ENCODE measurements around the gene MDP1.
"Not testable (repeated sequence)": the region's sequence is repeated elsewhere in the genome, so short reads cannot be mapped to it uniquely, and the experiment has no call there.

Gene MDP1

DNA sequence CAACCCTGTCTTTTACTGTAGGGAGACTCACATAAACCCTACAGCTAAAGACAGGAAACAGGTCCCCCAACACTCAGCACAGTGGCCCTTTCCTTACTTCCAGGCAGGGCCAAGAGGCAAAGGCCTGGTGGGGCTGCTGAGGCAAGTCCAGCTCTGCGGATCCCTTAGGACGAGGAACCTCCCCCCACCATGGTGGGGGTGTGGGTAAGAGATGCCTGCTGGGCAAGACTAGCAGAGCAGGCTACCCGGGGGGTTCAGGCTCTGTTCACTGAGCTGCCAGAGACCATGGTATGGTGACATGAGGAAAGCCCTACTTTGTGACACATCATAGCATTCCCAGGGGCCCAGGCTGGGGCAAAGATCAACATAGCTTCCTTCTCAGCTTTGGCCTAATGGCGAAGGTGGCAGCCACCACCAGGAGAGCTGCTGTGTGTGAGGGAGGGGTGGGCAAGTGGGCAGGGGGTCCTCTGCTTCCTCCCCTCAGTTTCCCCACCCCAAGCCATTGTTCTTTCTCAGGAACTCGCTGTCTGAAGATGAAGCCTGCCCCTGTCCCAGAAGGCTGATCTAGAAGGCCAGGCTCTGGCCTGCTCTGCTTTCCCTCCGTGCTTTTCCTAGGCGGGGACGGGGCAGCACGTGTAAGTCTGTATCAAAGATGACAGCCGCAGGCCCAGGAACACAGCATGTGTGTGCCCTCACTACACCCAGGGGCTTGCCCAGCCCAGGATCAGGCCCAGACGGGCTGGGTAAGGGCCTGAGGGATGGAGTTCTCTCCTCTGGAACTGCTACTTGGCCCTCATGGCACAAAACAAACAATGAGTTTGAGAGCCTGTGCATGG is 36.6 kb upstream of the MDP1 start:
- FAIRE-seq (no peak), DNase-seq (ENCODE audit: insufficient read length, low spot score) (no peak)

DNA sequence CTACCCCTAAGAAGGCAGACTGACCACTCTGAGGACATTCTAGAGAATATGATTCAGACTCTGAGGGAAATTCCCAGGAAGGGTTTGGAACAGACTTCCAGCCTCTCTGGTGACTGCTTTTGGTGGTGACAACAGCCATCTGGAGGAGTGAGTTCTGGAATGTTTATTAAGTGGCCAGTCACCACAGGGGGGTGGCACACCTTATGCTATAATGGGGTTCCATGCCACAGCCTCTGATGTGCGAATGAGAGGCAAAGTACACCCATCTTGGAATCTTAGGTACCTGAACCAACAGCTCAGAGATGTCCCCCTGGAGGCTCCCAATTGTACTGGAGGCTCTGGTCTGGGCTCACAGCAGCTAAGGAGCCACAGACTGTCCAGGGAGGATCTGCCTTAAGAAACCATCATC is 36.0 kb upstream of the MDP1 start:
- no peak for DNase-seq (ENCODE audit: insufficient read length, low spot score)
- FAIRE-seq: no peak

DNA sequence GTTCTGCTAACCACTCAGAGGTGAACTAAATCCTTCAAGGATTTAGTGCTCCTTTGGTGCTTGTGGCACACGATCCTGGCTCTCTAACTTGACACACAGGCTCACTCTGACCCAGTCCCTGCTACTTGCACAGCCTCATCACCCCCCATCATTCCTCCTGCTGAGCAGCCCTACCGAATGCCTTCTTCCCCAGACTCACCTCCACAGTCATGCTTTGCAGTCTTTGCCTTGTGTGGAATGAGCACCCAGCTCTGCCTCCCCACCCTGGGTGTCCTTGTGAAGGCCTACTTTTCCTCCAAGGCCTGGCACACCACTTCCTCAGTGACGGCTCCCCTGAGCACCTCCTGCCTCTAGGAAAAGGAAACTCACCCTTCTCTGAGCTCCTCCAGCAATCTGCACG is 34.5 kb upstream of the MDP1 start:
- DNase-seq (ENCODE audit: insufficient read length, low spot score): no peak
- FAIRE-seq: no peak

DNA sequence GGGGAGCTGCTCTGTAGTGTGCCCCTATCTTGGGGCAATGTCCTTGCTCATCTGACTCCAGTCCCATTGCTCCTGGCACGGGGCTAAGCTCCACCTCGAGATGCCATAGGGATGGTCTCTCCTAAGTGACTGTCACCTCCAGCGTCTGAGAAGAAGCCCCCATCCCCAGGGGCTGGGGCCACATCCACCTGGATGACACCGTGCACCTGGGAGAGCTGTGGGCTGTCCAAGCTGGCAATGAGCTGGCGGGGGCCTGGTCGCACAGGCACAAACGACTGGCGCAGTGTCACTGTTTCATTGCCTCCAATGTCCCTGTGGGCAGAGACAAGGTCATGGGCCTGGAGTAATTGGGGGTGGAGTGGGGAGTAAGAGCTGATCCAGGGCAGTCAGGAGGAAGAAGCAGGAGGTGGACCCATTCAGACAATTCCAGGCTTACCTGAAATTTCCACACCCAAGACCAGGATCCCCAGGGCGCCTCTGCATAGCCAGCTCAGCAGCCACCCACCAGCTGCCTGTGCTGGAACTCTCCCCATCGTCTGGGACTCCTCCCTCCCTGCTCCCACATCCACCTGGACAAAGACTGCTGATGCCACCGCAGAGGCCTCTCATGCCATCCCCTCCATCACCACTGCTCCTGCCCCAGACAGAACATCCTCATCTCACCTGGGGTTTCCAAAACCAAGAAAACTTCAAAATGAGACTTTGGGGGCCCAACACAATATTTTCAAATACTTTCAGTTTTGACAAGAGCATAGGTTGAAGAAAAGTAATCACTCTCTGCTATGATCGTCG is 33.6 kb upstream of the MDP1 start:
- no peak for FAIRE-seq
- no peak for DNase-seq (ENCODE audit: insufficient read length, low spot score)

DNA sequence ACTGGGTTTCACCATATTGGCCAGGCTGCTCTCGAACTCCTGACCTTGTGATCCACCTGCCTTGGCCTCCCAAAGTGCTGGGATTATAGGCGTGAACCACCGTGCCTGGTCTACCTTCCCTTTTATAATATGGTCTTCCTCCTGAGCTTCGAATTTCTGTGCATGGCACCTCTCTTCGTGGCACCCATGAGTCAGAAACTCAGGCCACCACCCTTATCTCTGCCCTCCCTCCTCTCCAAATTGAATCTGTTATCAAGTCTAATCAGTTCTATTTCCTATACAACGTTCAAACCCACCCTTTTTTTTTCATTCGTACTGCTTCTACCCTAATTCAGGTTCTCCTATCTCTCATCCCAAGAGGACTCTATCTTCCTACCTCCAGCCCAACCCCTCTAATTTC is 31.6 kb upstream of the MDP1 start:
- DNase-seq (ENCODE audit: insufficient read length, low spot score) (no peak), FAIRE-seq (no peak)

DNA sequence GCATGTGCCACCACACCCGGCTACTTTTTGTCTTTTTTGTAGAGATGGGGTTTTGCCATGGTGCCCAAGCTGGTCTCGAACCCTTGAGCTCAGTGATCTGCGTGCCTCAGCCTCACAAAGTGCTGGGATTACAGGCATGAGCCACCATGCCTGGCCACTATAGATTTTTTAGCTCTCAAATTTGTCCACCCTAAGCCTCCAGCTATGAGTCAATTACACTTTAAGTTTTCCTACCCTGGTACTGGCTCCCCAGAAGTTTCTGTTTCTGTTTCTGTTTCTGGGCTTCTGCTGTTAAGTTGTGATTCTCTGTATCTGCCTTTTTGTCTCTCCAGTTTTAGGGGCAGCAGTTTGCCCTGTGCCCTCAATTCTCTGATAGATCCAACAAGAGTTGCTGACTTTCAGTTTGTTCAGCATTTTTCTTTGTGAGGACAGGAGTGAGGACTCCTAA is 30.9 kb upstream of the MDP1 start:
- DNase-seq (ENCODE audit: insufficient read length, low spot score) (no peak), FAIRE-seq (no peak)

DNA sequence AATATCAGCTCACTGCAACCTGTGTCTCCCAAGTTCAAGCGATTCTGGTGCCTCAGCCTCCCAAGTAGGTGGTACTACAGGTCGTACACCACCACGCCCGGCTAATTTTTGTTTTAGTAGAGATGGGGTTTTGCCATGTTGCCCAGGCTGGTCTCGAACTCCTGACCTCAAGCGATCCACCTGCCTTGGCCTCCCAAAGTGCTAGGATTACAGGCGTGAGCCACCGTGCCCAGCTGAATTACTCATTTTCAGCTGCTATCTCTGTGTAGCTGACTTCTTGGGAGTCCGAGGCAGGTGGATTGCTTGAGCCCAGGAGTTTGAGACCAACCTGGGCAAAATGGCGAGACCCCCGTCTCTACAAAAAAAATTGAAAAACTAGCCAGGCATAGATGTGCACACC is 29.5 kb upstream of the MDP1 start:
- not testable (repeated sequence) for DNase-seq (ENCODE audit: insufficient read length, low spot score); FAIRE-seq

DNA sequence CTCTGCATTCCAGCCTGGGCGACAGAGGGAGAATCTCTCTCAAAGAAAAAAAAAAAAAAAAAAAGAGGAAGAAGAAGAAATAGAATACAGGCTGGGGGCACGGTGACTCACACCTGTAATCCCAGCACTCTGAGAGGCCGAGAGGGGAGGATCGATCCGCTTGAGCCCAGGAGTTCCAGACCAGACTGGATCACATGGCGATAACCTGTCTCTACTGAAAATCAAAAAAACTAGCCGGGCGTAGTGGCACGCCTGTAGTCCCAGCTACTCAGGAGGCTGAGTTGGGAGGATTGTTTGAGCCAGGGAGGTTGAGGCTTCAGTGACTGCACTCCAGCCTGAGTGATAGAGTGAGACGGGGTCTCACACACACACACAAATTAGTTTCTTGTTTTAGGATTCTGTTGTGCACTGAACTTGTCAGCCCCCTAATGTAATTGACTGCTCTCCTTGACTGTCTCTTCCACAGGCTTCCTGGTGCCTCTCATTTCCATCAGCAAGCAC is 27.5 kb upstream of the MDP1 start:
- no peak for DNase-seq (ENCODE audit: insufficient read length, low spot score)
- FAIRE-seq: no peak

DNA sequence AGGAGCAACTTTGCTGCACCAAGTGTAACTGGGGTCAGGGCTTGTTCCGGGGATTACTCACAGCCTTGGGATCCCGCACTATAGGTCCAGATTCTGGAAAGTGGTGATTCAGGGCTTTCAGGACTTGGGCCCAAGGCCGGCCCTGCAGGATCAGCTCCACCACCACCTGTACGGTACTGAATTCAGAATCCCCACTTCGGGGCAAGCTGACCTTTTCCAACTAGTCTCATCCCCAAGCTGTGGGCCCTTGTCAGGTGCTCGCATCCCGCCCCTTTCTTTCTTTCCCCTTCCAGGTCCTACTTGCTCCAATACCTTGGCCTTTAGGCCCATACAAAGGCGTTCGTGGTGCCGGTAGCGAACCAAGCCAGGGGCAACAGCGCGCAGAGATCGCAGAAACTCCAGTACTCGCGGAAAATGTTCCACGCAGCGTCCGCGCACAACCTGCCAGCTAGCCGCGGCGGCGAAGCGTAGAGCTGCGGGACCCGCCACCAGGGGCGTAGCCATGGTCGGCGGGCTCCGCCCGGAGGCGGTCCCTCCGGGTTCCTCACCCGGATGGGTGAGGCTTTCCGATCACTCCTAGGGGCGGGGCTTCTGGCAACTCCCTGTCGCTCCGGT is 26.1 kb upstream of the MDP1 start:
- FAIRE-seq (no peak), DNase-seq (ENCODE audit: insufficient read length, low spot score) (peak; percentile 81)

DNA sequence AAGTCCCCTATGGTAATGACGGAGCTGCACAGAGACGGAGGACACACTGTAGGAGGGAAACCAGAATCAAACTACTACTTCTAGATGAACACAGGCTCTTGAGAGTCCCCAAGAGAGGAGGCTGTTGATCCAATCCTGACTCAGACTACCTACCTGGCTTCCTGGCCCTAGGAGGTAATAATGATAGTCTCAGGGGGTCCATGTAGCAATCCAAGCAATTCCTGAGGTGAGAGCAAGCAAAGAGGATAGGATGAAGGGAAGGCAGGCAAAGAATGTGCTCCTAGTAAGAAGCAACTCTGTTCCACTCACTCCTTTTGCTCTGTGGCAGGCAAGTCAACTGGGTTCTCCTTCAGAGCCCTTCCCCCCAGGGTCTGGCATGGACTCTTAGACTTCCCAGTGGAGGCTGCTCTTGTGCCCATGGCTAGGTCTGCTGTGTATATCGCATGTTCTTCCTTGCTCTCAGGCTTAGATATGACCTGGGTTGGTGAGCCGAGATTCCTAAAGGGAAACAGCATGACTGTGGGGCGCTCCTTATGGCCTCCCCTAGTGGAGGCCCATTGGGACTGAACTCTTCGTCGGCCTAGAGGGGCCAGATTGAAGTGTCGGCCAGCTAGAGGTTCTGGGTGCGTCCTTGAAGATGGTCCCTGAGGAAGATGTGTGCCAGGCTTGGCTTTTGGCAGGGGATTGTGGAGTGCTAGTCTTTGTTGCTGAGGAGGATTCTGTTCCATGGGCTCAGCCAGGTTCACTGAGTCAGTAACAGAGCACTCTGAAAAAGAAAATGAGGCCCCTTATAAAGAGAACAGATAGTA is 24.4 kb upstream of the MDP1 start:
- no peak for FAIRE-seq
- no peak for DNase-seq (ENCODE audit: insufficient read length, low spot score)

DNA sequence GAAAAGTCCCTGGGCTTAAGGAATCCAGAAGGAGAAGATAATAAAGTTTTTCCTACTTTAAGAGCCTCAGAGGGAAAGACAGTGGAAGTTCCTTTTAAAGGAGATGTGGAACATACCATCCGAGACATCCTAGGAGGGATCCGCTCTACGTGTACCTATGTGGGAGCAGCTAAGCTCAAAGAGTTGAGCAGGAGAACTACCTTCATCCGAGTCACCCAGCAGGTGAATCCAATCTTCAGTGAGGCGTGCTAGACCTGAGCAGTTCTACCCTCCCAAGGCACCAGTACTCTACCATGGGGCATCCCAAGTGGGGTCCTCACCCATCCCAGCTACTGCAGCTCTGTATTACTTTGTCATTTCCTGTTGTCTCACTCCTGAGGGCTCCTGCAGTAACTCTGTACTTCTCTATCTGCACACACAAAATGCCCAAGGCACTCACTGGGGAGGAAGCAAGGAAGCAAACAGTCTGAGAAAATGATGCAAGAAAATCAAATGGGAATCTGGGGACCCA is 22.7 kb upstream of the MDP1 start:
- DNase-seq (ENCODE audit: insufficient read length, low spot score) (no peak), FAIRE-seq (no peak)

DNA sequence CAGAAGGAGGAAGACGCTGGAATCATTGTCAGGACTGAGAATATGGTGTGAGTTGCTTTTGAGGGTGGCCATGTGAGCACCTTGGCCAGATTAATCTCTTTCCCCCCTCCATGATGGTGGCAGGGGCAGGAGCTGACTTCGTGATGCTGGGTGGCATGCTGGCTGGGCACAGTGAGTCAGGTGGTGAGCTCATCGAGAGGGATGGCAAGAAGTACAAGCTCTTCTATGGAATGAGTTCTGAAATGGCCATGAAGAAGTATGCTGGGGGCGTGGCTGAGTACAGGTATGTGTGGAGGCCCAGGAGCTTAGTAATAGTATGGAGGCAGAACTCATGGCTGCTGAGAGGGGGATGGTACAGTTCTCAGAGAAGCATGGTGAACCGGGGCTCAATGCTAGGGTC is 22.3 kb upstream of the MDP1 start:
- FAIRE-seq (no peak), DNase-seq (ENCODE audit: insufficient read length, low spot score) (no peak)

DNA sequence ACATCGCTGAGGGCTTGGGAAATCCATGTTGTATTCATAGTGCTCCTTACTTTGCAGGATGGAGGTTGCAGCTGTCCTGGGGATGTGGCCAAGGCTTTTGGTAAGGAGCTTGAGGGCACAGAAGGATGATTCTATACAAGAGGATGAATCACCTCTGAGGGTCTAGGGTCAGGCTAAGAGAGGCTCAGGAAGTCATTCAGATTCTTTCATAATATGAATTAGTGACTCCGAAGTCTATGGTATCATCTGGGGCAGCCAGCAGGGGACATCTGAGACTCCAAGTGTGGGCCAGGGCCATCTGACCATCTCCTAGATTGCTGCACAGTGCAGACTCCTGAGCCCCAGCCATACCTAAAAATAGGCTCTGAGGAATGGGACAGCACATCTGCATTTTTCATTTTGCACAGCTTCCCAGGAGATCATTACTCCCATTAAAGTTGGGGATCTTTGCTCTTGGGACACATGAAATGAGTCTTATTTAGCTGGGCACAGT is 21.6 kb upstream of the MDP1 start:
- DNase-seq (ENCODE audit: insufficient read length, low spot score): no peak

DNA sequence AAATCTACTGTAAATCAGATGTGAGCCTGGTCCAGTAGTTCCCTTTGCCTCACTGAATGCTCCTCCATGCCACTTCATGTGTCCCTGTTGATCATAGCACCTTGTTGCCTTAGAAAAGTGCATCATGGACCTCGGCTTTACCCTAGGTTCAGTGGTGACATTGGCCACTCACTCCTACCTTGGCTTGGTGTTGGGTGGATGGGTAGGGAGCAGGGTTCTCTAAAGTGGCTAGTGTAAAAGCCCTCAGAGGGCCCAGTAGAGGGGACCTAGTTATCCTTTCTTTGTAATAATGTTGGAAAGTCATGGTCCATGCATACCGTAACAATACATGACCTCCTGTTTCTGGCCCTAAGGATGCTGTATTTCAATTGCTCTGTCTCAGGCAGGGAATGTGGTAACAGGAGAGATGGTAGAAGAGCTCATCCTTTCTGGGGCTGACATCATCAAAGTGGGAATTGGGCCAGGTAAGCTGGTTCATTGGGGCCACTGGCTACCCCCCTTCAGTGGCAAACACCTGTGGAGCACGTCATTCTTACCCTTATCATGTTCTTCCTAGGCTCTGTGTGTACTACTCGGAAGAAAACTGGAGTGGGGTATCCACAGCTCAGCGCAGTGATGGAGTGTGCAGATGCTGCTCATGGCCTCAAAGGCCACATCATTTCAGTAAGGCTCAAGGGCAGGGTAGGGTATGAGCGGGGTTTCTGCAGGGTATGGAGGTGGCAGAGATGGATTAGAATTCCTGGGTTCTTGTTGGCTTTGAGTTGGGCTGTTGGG is 21.0 kb upstream of the MDP1 start:
- no peak for DNase-seq (ENCODE audit: insufficient read length, low spot score)
- no peak for FAIRE-seq

More for the DNA sequence above, 21.6 kb upstream of the MDP1 start:
- no peak for FAIRE-seq

DNA sequence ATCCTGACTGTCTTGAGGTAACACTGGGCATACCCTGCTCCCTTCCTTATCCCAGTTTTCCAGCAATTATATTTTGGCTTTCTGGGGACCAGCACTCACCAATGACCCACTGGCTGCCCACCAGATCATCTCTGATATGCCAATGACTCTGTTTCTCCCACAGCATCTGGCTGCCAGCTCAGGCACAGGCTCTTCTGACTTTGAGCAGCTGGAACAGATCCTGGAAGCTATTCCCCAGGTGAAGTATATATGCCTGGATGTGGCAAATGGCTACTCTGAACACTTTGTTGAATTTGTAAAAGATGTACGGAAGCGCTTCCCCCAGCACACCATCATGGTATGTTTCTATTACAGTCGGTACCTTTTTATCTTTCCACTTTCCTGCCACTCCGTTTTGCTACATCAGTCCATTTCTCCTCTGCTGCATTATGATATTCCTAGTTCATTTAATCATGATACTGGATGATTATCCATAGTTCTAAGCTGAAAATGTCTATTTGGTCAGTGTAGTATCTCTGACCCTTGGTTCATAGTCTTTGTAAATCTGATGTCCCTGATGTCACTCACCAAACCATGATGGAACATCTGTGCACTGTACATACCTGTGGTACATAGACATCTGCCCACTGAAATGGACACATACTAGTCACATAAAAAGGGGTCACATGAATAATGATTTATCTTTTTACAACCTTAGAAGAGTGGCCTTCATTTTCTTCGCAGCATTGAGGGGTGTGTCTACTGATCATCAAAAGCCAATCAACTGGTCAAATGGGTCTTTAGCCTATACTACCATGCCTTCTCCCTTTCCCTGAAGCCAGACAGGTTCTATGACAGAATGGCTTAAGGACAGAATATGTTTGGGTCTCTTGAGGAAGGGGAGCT is 20.2 kb upstream of the MDP1 start:
- FAIRE-seq (no peak), DNase-seq (ENCODE audit: insufficient read length, low spot score) (no peak)

DNA sequence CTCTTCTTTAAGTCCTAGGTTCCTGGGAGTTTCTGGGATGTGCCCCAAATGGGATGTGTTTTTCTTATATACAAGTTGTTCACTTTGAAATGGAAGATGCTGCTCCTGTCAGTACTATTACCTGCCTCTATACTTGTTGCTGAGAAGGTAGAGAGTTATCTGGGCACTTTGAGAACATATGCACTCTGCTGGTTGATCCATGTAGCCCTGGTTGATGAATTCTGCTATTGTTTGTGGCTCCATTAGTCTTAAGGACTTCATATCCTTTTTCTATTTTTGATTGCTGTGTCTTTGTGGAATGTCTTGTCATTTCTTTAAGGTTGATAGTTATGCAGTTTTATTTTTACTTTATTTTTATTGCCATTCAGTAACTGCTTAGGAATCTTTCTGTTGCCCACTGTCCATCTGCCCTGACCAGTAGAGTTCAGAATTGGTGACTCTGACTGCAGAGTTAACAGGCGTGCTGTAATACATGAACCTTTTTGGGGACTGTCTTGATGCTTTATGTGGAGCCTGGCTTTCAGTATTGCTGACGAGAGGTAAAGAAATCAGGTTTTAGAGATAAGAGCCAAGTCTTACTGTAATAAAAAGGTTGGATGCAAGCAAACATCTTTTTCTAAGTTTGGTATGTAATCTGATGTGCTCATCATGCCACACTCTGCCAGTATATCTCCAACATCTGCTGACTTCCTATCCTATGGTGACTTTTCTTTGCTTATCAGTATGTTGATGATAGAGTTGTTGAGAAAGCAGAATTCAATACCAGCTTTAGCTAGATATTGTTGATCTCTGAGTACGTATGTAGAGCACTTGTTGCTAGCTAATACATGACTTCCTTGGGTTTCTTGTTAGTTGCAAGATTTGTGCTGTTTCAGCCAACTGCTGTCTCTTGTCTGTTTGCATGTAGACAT is 18.5 kb upstream of the MDP1 start:
- DNase-seq (ENCODE audit: insufficient read length, low spot score) (no peak), FAIRE-seq (no peak)

DNA sequence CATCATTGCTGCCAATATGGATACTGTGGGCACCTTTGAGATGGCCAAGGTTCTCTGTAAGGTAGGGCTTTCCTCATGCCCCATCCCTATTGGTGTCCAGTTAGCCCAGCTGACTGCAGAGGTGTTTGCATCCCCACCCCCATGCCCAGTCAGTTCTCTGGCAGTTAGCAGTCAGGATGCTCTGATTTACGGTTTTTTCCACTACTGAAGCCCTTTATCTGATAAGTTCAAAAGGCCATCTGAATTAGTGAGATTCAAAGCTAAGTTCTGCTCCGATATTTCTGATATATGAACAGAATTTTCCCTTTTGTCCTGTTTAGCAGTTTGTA is 17.6 kb upstream of the MDP1 start:
- FAIRE-seq (no peak), DNase-seq (ENCODE audit: insufficient read length, low spot score) (no peak)

Data from HTR-8/SVneo (cell line).